HG02973 (cell line): Measurements from ENCODE around the gene TRIM36.

Experiments
- ATAC-seq: cut with Tn5 transposase; IDR thresholded peaks from one replicate; pipeline ENCODE4 v1.9.1; 2021; ENCODE audit warnings: moderate library complexity; ENCODE audit not compliant: unreplicated experiment

Gene TRIM36

GRCh38 chr5:115079924-115080623 lies 89.6 kb downstream of the TRIM36 start:
- no peak for ATAC-seq
